Endothelial cell (in vitro differentiated cells): ENCODE data around the gene TSC2. TPM values are rescaled to one million over a fixed set of nuclear protein-coding genes. Genes with fewer than 3 reads are reported as not detected.
A peak's percentile ranks its signal among the peaks of the same experiment; 100 is the strongest.

Experiments used
- DNase-seq: peaks from one replicate; pipeline ENCODE4 v3.0.0; 2021; ENCODE audit warnings: low spot score
- H3K27ac Mint-ChIP-seq: one replicate; pipeline ENCODE4 v1.8.0; 2021; ENCODE audit warnings: mixed read lengths, inconsistent platforms; ENCODE audit not compliant: unreplicated experiment
- H3K27me3 Mint-ChIP-seq: one replicate; pipeline ENCODE4 v1.8.0; 2021; ENCODE audit warnings: mild to moderate bottlenecking, moderate library complexity, mixed read lengths, inconsistent platforms; ENCODE audit not compliant: unreplicated experiment
- H3K36me3 Mint-ChIP-seq: one replicate; pipeline ENCODE4 v1.8.0; 2021; ENCODE audit warnings: mild to moderate bottlenecking, low read depth, mixed read lengths, inconsistent platforms; ENCODE audit not compliant: unreplicated experiment
- H3K4me1 Mint-ChIP-seq: one replicate; pipeline ENCODE4 v1.8.0; 2021; ENCODE audit warnings: mild to moderate bottlenecking, mixed read lengths, inconsistent platforms; ENCODE audit not compliant: unreplicated experiment
- H3K4me3 Mint-ChIP-seq: one replicate; pipeline ENCODE4 v1.8.0; 2021; ENCODE audit warnings: mild to moderate bottlenecking, mixed read lengths, inconsistent platforms; ENCODE audit not compliant: unreplicated experiment
- H3K9me3 Mint-ChIP-seq: one replicate; pipeline ENCODE4 v1.8.0; 2021; ENCODE audit warnings: mixed read lengths, inconsistent platforms; ENCODE audit not compliant: unreplicated experiment
- CTCF ChIP-seq: fragments of 200-600 bp; sonication (generic); IDR thresholded peaks from one replicate; pipeline ENCODE4 v1.5.0; 2021; ENCODE audit warnings: antibody characterized with exemption; ENCODE audit not compliant: unreplicated experiment
- total RNA-seq: library from RNA; stranded (reverse); fragmentation: NEBNext Ultra II Directional; extraction: Animal tissue kit (Norgen Biotek cat#: 25700); gene quantifications from one replicate; pipeline ENCODE4 v1.2.1, GENCODE V29; 2021; ENCODE audit not compliant: unreplicated experiment

Gene TSC2
- total RNA-seq, 1 donor from 2014 or later = 180 TPM

GRCh38 chr16:2062801-2063200 is 15.0 kb downstream of the TSC2 start:
- Mint-ChIP-seq H3K36me3 (peaks cover 20% of the 10 kb centered on the region), H3K9me3 (no peaks in the 10 kb centered on the region), H3K27ac (no peak overlapping the region), H3K4me1 (no peaks in the 10 kb centered on the region), H3K27me3 (peaks cover 8% of the 10 kb centered on the region), H3K4me3 (no peak overlapping the region)
- TF ChIP-seq CTCF = no peak
- no peak for DNase-seq

- peaks cover 7% of the 10 kb centered on the region for H3K27me3 Mint-ChIP-seq
- no peak overlapping the region for H3K4me3 Mint-ChIP-seq
- DNase-seq = no peak
- peaks cover 16% of the 10 kb centered on the region for H3K36me3 Mint-ChIP-seq
- no peak for TF ChIP-seq CTCF
- no peaks in the 10 kb centered on the region for H3K4me1 Mint-ChIP-seq
- H3K27ac Mint-ChIP-seq = no peak overlapping the region
- H3K9me3 Mint-ChIP-seq = no peaks in the 10 kb centered on the region
Measured at GRCh38 chr16:2063861-2064260, 16.1 kb downstream of the TSC2 start.

GRCh38 chr16:2064368-2064945 is 16.7 kb downstream of the TSC2 start:
- H3K27me3 Mint-ChIP-seq = peaks cover 7% of the 10 kb centered on the region
- DNase-seq = no peak
- no peak for TF ChIP-seq CTCF
- no peak overlapping the region for H3K4me3 Mint-ChIP-seq
- no peaks in the 10 kb centered on the region for H3K9me3 Mint-ChIP-seq
- H3K36me3 Mint-ChIP-seq = peaks cover 18% of the 10 kb centered on the region
- H3K27ac Mint-ChIP-seq = no peak overlapping the region
- no peaks in the 10 kb centered on the region for H3K4me1 Mint-ChIP-seq

- H3K4me1 Mint-ChIP-seq = no peaks in the 10 kb centered on the region
- no peak overlapping the region for H3K4me3 Mint-ChIP-seq
- no peak for DNase-seq
- peaks cover 7% of the 10 kb centered on the region for H3K27me3 Mint-ChIP-seq
- peaks cover 23% of the 10 kb centered on the region for H3K36me3 Mint-ChIP-seq
- no peak overlapping the region for H3K27ac Mint-ChIP-seq
- TF ChIP-seq CTCF = no peak
- H3K9me3 Mint-ChIP-seq = no peaks in the 10 kb centered on the region
Measured at GRCh38 chr16:2066139-2066538, 18.4 kb downstream of the TSC2 start.

GRCh38 chr16:2070576-2071453 is 23.0 kb downstream of the TSC2 start:
- peaks cover 5% of the 10 kb centered on the region for H3K27me3 Mint-ChIP-seq
- H3K4me1 Mint-ChIP-seq = no peaks in the 10 kb centered on the region
- H3K27ac Mint-ChIP-seq = peak overlapping the region; percentile 42
- TF ChIP-seq CTCF = no peak
- H3K9me3 Mint-ChIP-seq = no peaks in the 10 kb centered on the region
- DNase-seq = no peak
- H3K36me3 Mint-ChIP-seq = peaks cover 28% of the 10 kb centered on the region
- no peak overlapping the region for H3K4me3 Mint-ChIP-seq
